Endothelial cell (in vitro differentiated cells): Measurements from ENCODE around the gene TRRAP. TPM values are rescaled to one million over a fixed set of nuclear protein-coding genes. Genes with fewer than 3 reads are reported as not detected.

Source experiments
- DNase-seq: peaks from one replicate; pipeline ENCODE4 v3.0.0; 2021; ENCODE audit warnings: low spot score
- H3K27ac Mint-ChIP-seq: one replicate; pipeline ENCODE4 v1.8.0; 2021; ENCODE audit warnings: mixed read lengths, inconsistent platforms; ENCODE audit not compliant: unreplicated experiment
- H3K27me3 Mint-ChIP-seq: one replicate; pipeline ENCODE4 v1.8.0; 2021; ENCODE audit warnings: mild to moderate bottlenecking, moderate library complexity, mixed read lengths, inconsistent platforms; ENCODE audit not compliant: unreplicated experiment
- H3K36me3 Mint-ChIP-seq: one replicate; pipeline ENCODE4 v1.8.0; 2021; ENCODE audit warnings: mild to moderate bottlenecking, low read depth, mixed read lengths, inconsistent platforms; ENCODE audit not compliant: unreplicated experiment
- H3K4me1 Mint-ChIP-seq: one replicate; pipeline ENCODE4 v1.8.0; 2021; ENCODE audit warnings: mild to moderate bottlenecking, mixed read lengths, inconsistent platforms; ENCODE audit not compliant: unreplicated experiment
- H3K4me3 Mint-ChIP-seq: one replicate; pipeline ENCODE4 v1.8.0; 2021; ENCODE audit warnings: mild to moderate bottlenecking, mixed read lengths, inconsistent platforms; ENCODE audit not compliant: unreplicated experiment
- H3K9me3 Mint-ChIP-seq: one replicate; pipeline ENCODE4 v1.8.0; 2021; ENCODE audit warnings: mixed read lengths, inconsistent platforms; ENCODE audit not compliant: unreplicated experiment
- CTCF ChIP-seq: fragments of 200-600 bp; sonication (generic); IDR thresholded peaks from one replicate; pipeline ENCODE4 v1.5.0; 2021; ENCODE audit warnings: antibody characterized with exemption; ENCODE audit not compliant: unreplicated experiment
- total RNA-seq: library from RNA; stranded (reverse); fragmentation: NEBNext Ultra II Directional; extraction: Animal tissue kit (Norgen Biotek cat#: 25700); gene quantifications from one replicate; pipeline ENCODE4 v1.2.1, GENCODE V29; 2021; ENCODE audit not compliant: unreplicated experiment

Gene TRRAP
- total RNA-seq, 1 donor from 2014 or later: 53.5 TPM

- TF ChIP-seq CTCF: no peak
- Mint-ChIP-seq H3K27me3 (peaks cover 4% of the 10 kb centered on the region), H3K4me3 (peak overlapping the region; percentile 33), H3K27ac (no peak overlapping the region), H3K4me1 (no peaks in the 10 kb centered on the region), H3K36me3 (peaks cover 33% of the 10 kb centered on the region), H3K9me3 (no peaks in the 10 kb centered on the region)
- DNase-seq: no peak
These were observed 117.3 kb downstream of the TRRAP start for GRCh38 chr7:98995523-98996149.

- no peak overlapping the region for H3K4me3 Mint-ChIP-seq
- peaks cover 4% of the 10 kb centered on the region for H3K27me3 Mint-ChIP-seq
- H3K9me3 Mint-ChIP-seq: no peaks in the 10 kb centered on the region
- H3K4me1 Mint-ChIP-seq: no peaks in the 10 kb centered on the region
- H3K27ac Mint-ChIP-seq: no peak overlapping the region
- no peak for TF ChIP-seq CTCF
- no peak for DNase-seq
- peaks cover 38% of the 10 kb centered on the region for H3K36me3 Mint-ChIP-seq
These were observed 117.8 kb downstream of the TRRAP start for GRCh38 chr7:98996150-98996552.

GRCh38 chr7:98997846-98998245 lies 119.5 kb downstream of the TRRAP start:
- DNase-seq: no peak
- no peak for TF ChIP-seq CTCF
- H3K9me3 Mint-ChIP-seq: no peaks in the 10 kb centered on the region
- peaks cover 37% of the 10 kb centered on the region for H3K36me3 Mint-ChIP-seq
- peaks cover 6% of the 10 kb centered on the region for H3K27me3 Mint-ChIP-seq
- H3K4me3 Mint-ChIP-seq: no peak overlapping the region
- no peaks in the 10 kb centered on the region for H3K4me1 Mint-ChIP-seq
- H3K27ac Mint-ChIP-seq: no peak overlapping the region

- Mint-ChIP-seq H3K9me3 (no peaks in the 10 kb centered on the region), H3K4me1 (no peaks in the 10 kb centered on the region), H3K27me3 (peaks cover 6% of the 10 kb centered on the region), H3K36me3 (peaks cover 34% of the 10 kb centered on the region), H3K4me3 (no peak overlapping the region), H3K27ac (no peak overlapping the region)
- no peak for TF ChIP-seq CTCF
- no peak for DNase-seq
These were observed 120.7 kb downstream of the TRRAP start for GRCh38 chr7:98998821-98999725.
